GM12891 (cell line): Measurements from ENCODE around the gene FIG4.
"Not testable (repeated sequence)": the region's sequence is repeated elsewhere in the genome, so short reads cannot be mapped to it uniquely, and the experiment has no call there.

Source experiments
- PAX5 ChIP-seq: IDR thresholded peaks from 2 replicates; pipeline ENCODE4 v1.6.1; 2011; ENCODE audit warnings: low read length, moderate library complexity, mild to moderate bottlenecking; ENCODE audit not compliant: insufficient read depth, severe bottlenecking
- POLR2A ChIP-seq: IDR thresholded peaks from 2 replicates; pipeline ENCODE4 v1.6.1; 2011; ENCODE audit warnings: low read depth, low read length, control low read depth
- POLR2AphosphoS5 ChIP-seq: IDR thresholded peaks from 2 replicates; pipeline ENCODE4 v1.6.1; 2011; ENCODE audit warnings: low read depth, low read length, control low read depth
- POU2F2 ChIP-seq: IDR thresholded peaks from 2 replicates; pipeline ENCODE4 v1.6.1; 2011; ENCODE audit warnings: low read depth, mild to moderate bottlenecking, control low read depth, low read length, moderate library complexity
- SPI1 ChIP-seq: IDR thresholded peaks from 2 replicates; pipeline ENCODE4 v1.6.1; 2011; ENCODE audit warnings: low read depth, low read length, control low read depth
- TAF1 ChIP-seq: IDR thresholded peaks from 2 replicates; pipeline ENCODE4 v1.6.1; 2011; ENCODE audit warnings: low read depth, low read length, control low read depth

DNA sequence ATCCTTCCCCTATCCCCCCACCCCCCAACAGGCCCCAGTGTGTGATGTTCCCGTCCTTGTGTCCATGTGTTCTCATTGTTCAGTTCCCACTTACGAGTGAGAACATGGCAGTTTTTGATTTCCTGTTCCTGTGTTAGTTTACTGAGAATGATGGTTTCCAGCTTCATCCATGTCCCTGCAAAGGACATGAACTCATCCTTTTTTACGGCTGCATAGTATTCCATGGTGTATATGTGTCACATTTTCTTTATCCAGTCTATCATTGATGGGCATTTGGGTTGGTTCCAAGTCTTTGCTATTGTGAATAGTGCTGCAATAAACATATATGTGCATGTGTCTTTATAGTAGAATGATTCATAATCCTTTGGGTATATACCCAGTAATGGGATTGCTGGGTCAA lies 53.7 kb downstream of the FIG4 start:
- not testable (repeated sequence) for TF ChIP-seq TAF1, PAX5, POLR2AphosphoS5, POLR2A, SPI1, POU2F2
